NCI-H2227 (cell line): ENCODE results near the gene ARL3.

ENCODE experiments used
- DNase-seq: peaks from one replicate; lab custom pipeline; 2025; ENCODE audit not compliant: unreplicated experiment; lab: John Stamatoyannopoulos, UW

ARL3 gene

DNA sequence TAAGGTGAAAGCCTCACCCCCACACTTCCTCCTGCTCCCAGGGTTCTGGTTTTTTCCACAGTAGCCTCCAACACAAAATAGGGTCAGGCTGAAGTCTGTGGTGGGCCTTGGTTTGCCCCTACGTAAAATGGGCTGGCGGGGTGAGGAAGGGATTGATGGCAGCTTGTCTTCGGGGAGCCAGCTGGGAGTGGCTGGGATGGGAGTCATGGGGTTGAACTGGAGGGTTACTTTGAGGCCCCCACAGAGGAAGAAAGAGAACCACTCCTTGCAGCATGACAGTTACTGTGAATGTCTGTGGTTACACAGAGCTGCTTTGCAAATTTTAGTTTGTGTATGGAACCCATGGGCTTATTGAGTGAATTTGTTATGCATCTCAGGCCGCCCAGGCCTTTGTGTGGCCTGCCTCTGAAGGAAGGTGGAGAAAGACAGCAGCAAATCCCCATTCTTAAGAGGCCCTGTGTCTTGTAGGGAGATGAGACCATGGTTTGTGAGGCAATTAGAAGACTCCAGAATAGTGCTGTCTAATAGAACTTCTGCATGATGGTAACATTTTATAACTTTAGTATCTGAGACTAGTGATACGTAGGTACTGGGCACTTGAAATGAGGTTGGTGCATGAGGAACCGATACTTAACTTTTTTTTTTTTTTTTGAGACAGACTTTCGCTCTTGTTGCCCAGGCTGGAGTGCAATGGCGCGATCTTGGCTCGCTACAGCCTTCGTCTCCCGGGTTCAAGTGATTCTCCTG is 61.9 kb downstream of the ARL3 start:
- no peak for DNase-seq

- DNase-seq = no peak
These were observed 62.6 kb downstream of the ARL3 start for GRCh38 chr10:102651455-102652169.

DNA sequence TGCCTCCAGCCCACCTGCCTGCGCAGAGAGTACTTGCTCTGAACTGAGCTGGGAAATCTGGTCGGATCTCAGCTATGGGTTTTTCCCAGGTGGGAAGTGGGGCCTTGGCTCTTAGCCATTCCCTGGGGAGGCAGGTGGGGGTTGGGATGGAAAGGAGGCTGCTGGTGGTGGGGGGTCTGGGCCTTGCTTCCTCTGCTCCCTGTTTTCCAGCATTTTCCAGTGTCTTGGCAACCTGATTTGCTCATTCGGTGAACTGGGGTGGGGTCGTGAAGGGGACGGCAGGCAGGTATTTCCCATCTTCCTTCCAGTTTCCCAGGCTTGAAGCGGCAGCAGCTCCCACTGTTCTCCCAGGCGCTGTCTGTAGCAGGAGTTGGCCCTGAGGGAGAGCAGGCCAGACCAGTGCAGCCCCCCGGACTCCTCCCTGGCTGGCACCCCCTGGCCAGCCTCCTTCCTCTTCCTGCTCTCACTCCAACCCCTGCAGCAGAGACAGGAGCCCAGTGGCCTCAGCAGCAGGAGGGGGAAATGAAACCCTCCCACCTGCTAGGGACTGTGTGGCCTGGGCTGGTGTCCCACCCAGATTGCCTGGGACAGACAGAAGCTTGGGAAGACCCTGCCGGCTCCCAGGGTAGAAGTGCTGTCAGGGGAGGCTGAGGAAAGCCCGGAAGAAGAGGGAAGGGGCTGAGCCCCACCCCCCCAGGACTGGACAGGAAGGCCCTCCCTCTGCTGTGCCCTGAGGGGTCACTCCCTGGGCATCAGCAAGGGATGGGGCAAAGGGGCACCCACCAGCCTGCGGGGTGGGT is 63.3 kb downstream of the ARL3 start:
- DNase-seq = no peak

DNA sequence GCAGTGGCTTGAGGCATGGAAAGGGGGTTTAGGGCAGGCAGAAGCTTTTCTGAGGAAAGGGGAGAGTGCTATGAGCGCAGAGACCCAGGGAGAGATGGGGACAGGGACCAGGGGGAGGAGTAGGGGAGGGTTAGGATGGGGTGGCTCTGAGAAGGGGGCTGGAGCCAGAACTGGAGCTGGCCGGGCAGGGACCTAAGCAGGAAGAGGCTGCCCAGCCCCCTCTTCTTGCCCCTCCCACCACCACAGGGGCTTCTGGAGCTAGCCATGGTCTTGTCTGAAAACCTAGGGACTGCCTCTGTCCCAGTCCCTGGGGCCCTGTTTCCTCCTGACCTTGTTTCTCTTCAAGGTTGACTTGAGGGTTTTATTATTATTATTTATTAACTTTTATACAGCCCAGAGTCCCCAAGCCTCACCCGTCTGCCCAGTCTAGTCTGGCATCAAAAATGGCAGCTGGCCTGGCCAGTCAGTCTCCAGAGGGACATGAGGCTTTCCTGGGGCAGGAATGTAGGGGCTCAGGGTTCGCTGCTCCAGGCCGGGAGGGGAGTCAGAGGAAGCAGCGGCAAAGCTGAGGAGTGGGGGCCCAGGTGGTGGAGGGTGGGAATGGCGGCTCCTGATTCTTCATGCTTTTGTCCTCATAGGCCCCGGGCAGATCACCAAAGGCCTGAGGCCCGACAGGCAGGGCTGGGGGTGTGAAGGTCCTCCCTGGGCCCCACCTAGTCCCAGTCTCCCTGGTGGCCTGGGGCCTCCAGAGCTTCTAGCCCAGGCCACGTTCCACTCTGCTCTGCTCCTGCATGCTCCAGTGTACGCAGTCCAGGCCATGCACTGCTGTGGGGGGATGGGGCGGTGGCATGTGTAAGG is 64.2 kb downstream of the ARL3 start:
- no peak for DNase-seq

GRCh38 chr10:102648889-102649796 is 65.1 kb downstream of the ARL3 start:
- peak; percentile 23 for DNase-seq

- no peak for DNase-seq
These were observed 65.8 kb downstream of the ARL3 start for GRCh38 chr10:102648269-102648888.

- DNase-seq = no peak
These were observed 66.5 kb downstream of the ARL3 start for GRCh38 chr10:102647443-102648268.

DNA sequence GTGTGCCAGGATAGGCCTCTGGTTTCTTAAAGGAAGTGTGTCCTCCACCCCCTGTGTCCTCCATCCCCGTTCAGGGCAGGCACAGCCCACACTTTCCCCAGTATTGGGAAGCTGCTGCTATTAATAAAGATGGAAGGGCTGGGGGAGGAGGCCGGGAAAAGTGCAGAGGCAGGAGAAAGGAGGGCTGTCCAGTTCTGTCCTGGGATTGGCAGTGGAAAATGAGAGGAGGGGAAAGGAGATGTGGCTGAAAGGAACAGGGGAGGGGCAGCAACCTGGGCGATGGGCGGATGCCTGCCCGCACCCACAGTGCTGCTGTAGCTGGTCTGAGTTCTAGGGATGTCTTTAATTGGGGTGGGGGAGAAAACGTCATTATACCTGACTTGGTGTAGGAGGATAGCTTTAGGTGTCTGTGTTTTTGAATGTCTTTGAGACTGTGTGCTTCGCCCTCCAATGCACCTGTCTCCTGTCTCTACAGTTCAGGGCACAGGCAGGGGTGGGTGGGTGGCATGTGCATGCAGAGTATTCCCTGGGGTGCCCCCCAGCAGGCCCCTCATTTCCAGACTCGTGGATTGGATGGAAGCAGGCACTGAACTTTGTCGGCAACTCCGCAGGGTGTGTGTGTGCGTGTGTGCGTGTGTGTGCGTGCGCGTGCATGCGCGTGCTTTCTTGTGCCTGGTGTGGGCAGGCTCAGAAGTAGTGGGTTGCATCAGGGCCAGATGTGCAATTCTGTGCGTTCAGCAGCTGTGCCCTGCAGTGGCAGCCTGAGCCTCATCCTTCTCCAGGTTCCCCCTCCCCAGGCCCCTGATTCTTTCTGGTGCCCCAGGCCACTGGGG is 67.4 kb downstream of the ARL3 start:
- peak; percentile 49 for DNase-seq

DNA sequence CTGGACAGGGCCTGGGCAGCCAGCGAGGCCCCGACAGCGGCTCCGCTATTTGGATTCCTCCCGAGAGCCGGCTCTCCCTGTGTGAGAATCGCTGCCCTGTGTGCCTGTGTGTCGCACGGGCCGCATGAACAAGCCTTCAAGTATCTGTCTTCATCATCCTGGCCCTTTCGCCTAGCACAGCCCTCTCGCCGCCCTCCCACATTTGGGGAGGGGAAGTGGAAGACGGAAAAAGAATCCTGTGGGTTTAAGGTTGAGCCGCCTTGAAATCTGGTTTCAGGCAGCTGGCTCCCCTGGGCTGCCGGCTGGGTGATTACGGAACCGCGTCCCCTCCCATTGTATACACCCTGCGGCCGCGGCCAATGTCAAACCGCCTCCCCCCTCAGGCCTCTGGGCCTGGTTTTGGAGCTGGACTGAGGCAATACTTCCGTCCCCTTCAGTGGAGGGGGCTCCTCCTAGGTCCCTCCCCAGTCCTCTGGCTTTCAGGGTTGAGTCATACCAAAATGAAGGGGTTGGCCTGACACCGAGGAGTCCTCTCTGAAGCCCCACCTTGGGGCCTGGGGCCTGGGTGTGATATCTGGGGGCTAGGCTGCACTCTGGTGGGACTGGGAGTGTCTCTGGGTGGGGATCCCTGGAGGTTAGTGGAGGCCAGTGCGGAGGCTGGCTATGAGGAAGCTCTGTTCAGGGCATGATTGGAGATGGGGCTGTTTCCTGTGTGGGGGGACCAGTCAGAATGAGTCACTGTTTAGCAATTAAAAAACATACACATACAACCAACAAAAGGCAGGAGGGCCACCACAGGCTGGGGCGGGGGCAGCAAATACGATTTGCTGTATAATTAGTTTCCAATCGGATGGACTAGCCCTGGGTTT is 68.2 kb downstream of the ARL3 start:
- DNase-seq = no peak

GRCh38 chr10:102645388-102645740 is 68.8 kb downstream of the ARL3 start:
- peak; percentile 41 for DNase-seq

- peak; percentile 74 for DNase-seq
These were observed 69.4 kb downstream of the ARL3 start for GRCh38 chr10:102644646-102645387.

- peak; percentile 67 for DNase-seq
These were observed 70.0 kb downstream of the ARL3 start, which contains the start of gene TRIM8 for GRCh38 chr10:102644066-102644645. TSS of gene TRIM8 (plus strand) at chr10:102644479. CDS start at chr10:102644618, 139 bp downstream.

DNA sequence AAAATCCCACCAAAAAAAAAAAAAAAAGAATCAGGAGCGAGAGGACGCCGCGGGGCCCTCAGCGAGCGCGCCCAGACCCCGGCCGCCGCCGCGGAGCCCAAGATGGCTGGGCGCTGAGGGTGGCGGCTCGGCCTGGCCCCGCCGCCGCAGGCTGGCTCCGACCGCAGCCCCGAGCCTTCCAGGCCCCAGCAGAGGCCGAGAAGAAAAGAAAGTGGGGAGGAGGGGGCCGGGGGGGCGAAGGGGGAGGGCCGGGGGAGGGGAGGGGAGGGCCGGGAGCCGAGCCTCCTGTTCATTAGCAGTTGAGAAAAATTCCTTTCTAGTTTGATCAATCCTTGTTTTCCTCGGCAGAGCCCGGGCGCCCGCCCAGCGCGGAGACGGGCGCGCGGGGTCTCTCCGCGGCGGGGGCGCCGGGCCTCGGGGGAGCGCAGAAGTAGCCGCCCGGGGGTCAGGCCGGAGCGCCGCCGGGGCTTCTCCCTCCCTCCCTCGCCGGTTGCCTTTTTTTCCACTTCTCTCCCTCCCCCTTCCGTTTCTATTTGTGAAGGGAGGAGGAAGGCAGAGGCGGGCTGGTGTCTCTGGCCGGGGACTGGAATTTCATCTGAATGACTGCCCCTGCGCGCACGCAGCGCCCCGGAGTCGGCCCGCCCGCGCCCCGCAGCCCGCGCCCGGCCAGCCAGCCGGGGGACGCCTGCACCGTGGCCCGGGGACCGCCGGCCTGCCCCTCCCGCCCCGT is 70.7 kb downstream of the ARL3 start:
- DNase-seq = peak; percentile 72

- DNase-seq = peak; percentile 70
These were observed 71.4 kb downstream of the ARL3 start for GRCh38 chr10:102642736-102643335.
